HG03565 (cell line): ENCODE measurements around the gene MARCHF2.
A peak's percentile ranks its signal among the peaks of the same experiment; 100 is the strongest.
"Not testable (repeated sequence)": the region's sequence is repeated elsewhere in the genome, so short reads cannot be mapped to it uniquely, and the experiment has no call there.

Source experiments
- ATAC-seq: cut with Tn5 transposase; IDR thresholded peaks from one replicate; pipeline ENCODE4 v1.9.1; 2021; ENCODE audit warnings: mild to moderate bottlenecking, moderate library complexity; ENCODE audit not compliant: unreplicated experiment

MARCHF2 gene, protein sequence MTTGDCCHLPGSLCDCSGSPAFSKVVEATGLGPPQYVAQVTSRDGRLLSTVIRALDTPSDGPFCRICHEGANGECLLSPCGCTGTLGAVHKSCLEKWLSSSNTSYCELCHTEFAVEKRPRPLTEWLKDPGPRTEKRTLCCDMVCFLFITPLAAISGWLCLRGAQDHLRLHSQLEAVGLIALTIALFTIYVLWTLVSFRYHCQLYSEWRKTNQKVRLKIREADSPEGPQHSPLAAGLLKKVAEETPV

GRCh38 chr19:8412783-8413628, at the start of gene MARCHF2:
MARCHF2 (plus strand) TSS chr19:8413305; CDS start chr19:8421841, 8,536 bp downstream.
- peak; percentile 98 for ATAC-seq

GRCh38 chr19:8363803-8364771, 49.0 kb upstream of the MARCHF2 start, which contains the start of gene ANGPTL4:
ANGPTL4 (plus strand) TSS chr19:8364155; CDS start chr19:8364322, 167 bp downstream.
- no peak for ATAC-seq

DNA sequence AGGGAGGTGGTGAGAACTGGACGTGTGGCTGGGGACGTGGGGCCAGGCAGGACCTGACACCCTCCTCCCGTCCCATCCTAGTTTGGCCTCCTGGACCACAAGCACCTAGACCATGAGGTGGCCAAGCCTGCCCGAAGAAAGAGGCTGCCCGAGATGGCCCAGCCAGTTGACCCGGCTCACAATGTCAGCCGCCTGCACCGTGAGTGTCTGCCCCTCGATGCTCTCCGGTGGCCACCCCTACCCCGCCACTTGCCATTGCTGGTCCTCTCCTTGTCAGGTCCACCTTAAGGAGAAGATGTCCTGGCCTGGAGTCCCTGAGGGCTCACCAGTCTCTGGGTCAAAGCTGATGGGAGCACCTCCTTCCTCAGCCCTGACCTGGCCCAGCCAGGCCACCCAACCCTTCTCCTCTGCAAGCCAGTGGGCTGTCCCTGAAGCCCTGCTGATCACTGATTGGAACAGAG, 47.0 kb upstream of the MARCHF2 start:
- no peak for ATAC-seq

- no peak for ATAC-seq
Observed at GRCh38 chr19:8366961-8367326, 46.2 kb upstream of the MARCHF2 start.

DNA sequence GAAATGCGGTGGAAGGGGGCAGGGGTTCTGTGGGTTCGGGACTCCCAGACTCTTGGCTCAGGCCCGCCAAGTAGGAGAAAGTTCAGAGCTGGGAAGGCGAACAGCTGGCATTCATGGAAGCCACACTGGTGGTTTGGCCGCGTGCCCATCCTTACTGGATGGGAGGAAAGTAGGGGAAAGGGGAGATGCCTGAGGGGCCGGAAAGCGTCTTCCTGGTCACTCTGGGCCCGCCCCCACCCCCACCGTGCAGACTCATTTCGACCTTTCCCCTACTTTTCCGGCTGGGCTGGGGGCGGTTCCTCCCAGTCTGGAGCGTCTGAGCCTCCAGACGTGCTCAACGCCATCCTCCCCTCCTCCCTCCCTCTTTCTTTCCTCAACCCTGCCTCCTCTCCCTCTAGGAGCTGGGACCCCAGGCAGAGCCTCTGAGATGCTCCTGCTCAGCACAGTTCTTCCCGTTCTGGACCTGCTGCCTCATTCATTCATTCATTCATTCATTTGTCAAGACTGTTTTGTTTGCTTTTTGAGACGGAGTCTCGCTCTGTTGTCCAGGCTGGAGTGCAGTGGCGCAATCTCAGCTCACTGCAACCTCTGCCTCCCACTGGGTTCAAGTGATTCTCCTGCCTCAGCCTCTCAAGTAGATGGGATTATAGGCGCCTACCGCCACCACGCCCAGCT, 45.6 kb upstream of the MARCHF2 start:
- no peak for ATAC-seq

GRCh38 chr19:8370176-8371010, 42.7 kb upstream of the MARCHF2 start:
- ATAC-seq: no peak

GRCh38 chr19:8371011-8371804, 41.9 kb upstream of the MARCHF2 start:
- ATAC-seq: no peak

DNA sequence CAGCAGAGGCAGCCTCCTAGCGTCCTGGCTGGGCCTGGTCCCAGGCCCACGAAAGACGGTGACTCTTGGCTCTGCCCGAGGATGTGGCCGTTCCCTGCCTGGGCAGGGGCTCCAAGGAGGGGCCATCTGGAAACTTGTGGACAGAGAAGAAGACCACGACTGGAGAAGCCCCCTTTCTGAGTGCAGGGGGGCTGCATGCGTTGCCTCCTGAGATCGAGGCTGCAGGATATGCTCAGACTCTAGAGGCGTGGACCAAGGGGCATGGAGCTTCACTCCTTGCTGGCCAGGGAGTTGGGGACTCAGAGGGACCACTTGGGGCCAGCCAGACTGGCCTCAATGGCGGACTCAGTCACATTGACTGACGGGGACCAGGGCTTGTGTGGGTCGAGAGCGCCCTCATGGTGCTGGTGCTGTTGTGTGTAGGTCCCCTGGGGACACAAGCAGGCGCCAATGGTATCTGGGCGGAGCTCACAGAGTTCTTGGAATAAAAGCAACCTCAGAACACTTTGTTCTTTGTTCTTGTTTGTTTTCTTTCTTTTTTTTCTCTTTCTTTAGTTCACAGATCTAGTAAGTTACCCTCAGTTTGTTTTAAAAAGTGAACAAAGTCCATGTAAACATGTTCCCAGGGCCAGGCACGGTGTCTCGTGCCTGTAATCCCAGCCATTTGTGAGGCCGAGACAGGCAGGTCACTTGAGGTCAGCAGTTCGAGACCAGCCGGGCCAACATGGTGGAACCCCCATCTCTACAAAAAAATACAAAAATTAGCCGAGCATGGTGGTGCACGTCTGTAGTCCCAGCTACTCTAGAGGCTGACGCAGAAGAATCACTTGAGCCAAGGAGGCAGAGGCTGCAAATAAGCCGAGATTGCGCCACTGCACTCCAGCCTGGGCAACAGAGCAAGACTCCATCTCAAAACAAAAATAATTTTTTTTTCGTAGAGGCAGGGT, 39.0 kb upstream of the MARCHF2 start:
- ATAC-seq: no peak

DNA sequence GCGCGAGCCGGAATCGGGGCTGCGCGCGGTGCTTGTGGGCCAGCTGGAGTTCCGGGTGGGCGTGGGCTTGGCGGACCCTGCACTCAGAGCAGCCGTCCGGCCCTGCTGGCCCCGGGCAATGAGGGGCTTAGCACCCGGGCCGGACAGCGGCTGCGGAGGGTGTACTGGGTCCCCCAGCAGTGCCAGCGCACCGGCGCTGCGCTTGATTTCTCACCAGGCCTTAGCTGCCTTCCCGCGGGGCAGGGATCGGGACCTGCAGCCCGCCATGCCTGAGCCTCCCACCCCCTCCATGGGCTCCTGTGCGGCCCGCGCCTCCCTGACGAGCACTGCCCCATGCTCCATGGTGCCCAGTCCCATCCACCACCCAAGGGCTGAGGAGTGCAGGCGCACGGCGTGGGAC, 37.3 kb upstream of the MARCHF2 start:
- ATAC-seq: not testable (repeated sequence)

DNA sequence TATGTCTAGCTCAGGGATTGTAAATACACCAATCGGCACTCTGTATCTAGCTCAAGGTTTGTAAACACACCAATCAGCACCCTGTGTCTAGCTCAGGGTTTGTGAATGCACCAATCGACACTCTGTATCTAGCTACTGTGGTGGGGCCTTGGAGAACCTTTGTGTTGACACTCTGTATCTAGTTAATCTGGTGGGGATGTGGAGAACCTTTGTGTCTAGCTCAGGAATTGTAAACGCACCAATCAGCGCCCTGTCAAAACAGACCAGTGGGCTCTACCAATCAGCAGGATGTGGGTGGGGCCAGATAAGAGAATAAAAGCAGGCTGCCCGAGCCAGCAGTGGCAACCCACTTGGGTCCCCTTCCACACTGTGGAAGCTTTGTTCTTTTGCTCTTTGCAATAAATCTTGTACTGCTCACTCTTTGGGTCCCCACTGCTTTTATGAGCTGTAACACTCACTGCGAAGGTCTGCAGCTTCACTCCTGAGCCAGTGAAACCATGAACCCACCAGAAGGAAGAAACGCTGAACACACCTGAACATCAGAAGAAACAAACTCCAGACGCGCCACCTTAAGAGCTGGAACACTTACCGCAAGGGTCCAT, 36.6 kb upstream of the MARCHF2 start:
- not testable (repeated sequence) for ATAC-seq

GRCh38 chr19:8377598-8377997, 35.5 kb upstream of the MARCHF2 start:
- ATAC-seq: no peak

- ATAC-seq: not testable (repeated sequence)
Observed at GRCh38 chr19:8379156-8379891, 33.8 kb upstream of the MARCHF2 start.

- ATAC-seq: not testable (repeated sequence)
Observed at GRCh38 chr19:8384569-8384968, 28.5 kb upstream of the MARCHF2 start.

GRCh38 chr19:8385103-8385502, 28.0 kb upstream of the MARCHF2 start:
- not testable (repeated sequence) for ATAC-seq

- not testable (repeated sequence) for ATAC-seq
Observed at GRCh38 chr19:8385566-8385965, 27.5 kb upstream of the MARCHF2 start.

- ATAC-seq: not testable (repeated sequence)
Observed at GRCh38 chr19:8386419-8386818, 26.7 kb upstream of the MARCHF2 start.
